BE2C (cell line): Measurements from ENCODE around the gene ADAMTS2.

ENCODE experiments used
- DNase-seq: peaks from one replicate; pipeline ENCODE4 v3.0.0-alpha.2; 2020
- H3K27me3 ChIP-seq: fragments of 250-450 bp; sonication (Bioruptor Pico); 2 replicates; pipeline ENCODE4 v1.5.1; 2020; ENCODE audit warnings: mild to moderate bottlenecking
- H3K36me3 ChIP-seq: fragments of 250-450 bp; sonication (Bioruptor Pico); 2 replicates; pipeline ENCODE4 v1.5.1; 2020; ENCODE audit warnings: mild to moderate bottlenecking
- H3K4me1 ChIP-seq: fragments of 250-450 bp; sonication (Bioruptor Pico); 2 replicates; pipeline ENCODE4 v1.5.1; 2020
- H3K4me3 ChIP-seq: 2 replicates; pipeline ENCODE4 v1.5.1; 2011; ENCODE audit warnings: low read depth, low read length
- H3K9me3 ChIP-seq: fragments of 250-450 bp; sonication (Bioruptor Pico); 2 replicates; pipeline ENCODE4 v1.5.1; 2020
- TF ChIP-seq, protein P1 (sequence below): IDR thresholded peaks from 2 replicates; pipeline ENCODE4 v1.5.1; 2012; ENCODE audit warnings: mild to moderate bottlenecking, low read depth, low read length

ADAMTS2 gene

GRCh38 chr5:179115307-179115706, 230.0 kb downstream of the ADAMTS2 start:
- no peak for DNase-seq
- TF ChIP-seq, protein P1, sequence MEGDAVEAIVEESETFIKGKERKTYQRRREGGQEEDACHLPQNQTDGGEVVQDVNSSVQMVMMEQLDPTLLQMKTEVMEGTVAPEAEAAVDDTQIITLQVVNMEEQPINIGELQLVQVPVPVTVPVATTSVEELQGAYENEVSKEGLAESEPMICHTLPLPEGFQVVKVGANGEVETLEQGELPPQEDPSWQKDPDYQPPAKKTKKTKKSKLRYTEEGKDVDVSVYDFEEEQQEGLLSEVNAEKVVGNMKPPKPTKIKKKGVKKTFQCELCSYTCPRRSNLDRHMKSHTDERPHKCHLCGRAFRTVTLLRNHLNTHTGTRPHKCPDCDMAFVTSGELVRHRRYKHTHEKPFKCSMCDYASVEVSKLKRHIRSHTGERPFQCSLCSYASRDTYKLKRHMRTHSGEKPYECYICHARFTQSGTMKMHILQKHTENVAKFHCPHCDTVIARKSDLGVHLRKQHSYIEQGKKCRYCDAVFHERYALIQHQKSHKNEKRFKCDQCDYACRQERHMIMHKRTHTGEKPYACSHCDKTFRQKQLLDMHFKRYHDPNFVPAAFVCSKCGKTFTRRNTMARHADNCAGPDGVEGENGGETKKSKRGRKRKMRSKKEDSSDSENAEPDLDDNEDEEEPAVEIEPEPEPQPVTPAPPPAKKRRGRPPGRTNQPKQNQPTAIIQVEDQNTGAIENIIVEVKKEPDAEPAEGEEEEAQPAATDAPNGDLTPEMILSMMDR = no peak
- no peak overlapping the region for H3K4me3 ChIP-seq
- H3K27me3 ChIP-seq = no peaks in the 10 kb centered on the region
- H3K36me3 ChIP-seq = no peaks in the 10 kb centered on the region
- no peaks in the 10 kb centered on the region for H3K4me1 ChIP-seq
- H3K9me3 ChIP-seq = no peaks in the 10 kb centered on the region

GRCh38 chr5:179114756-179115155, 230.5 kb downstream of the ADAMTS2 start:
- no peaks in the 10 kb centered on the region for H3K4me1 ChIP-seq
- no peak for DNase-seq
- H3K27me3 ChIP-seq = no peaks in the 10 kb centered on the region
- no peaks in the 10 kb centered on the region for H3K36me3 ChIP-seq
- no peaks in the 10 kb centered on the region for H3K9me3 ChIP-seq
- H3K4me3 ChIP-seq = no peak overlapping the region
- TF ChIP-seq, protein P1 = no peak

DNA sequence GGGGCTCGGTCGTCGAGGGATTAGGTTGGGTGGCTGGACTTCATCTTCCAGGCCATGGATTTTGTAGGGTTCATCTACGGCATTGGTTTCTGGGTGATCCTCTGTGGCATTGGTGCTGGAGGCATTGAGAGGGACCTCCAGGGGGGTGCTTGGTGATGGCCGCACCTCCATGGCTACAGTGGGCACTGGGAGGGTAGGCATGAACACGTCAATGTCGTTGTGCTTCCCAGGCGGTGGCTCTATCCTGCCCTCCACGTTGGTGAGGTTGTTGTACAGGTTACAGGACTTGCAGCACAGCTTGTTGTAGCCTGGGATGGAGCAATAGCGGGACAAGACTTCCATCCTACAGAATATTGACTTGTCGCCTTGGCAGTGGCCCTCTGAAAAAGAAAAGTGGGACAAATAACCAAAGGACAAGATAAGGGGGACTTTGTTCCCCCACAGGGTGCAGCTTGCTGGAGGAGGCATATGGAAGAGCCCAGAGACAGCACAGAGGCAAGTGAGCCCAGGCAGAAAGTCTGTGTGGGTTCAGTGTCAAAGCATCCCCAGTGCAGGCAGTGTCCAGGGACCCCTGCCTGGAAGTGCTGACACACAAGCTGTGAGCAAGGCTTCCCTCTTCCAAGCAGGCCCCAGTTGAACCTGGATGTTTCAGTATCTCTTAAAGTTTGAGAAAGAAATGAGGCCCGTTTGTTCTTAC, 231.2 kb downstream of the ADAMTS2 start:
- H3K4me1 ChIP-seq = no peaks in the 10 kb centered on the region
- H3K36me3 ChIP-seq = no peaks in the 10 kb centered on the region
- no peaks in the 10 kb centered on the region for H3K9me3 ChIP-seq
- no peaks in the 10 kb centered on the region for H3K27me3 ChIP-seq
- DNase-seq = no peak
- TF ChIP-seq, protein P1 = no peak
- H3K4me3 ChIP-seq = no peak overlapping the region

GRCh38 chr5:179113143-179113530, 232.1 kb downstream of the ADAMTS2 start:
- H3K4me3 ChIP-seq = no peak overlapping the region
- H3K9me3 ChIP-seq = no peaks in the 10 kb centered on the region
- TF ChIP-seq, protein P1 = no peak
- no peaks in the 10 kb centered on the region for H3K27me3 ChIP-seq
- no peaks in the 10 kb centered on the region for H3K36me3 ChIP-seq
- no peak for DNase-seq
- no peaks in the 10 kb centered on the region for H3K4me1 ChIP-seq

GRCh38 chr5:179112469-179113142, 232.7 kb downstream of the ADAMTS2 start:
- H3K36me3 ChIP-seq = no peaks in the 10 kb centered on the region
- no peaks in the 10 kb centered on the region for H3K9me3 ChIP-seq
- TF ChIP-seq, protein P1 = no peak
- DNase-seq = no peak
- H3K27me3 ChIP-seq = no peaks in the 10 kb centered on the region
- H3K4me1 ChIP-seq = no peaks in the 10 kb centered on the region
- no peak overlapping the region for H3K4me3 ChIP-seq
